Stomach (tissue), 9 donors: ENCODE results near the gene AKNA. TPM values are rescaled to one million over a fixed set of nuclear protein-coding genes. Genes with fewer than 3 reads are reported as not detected.

ENCODE experiments used
- DNase-seq, 2 donors: peaks; one replicate each; pipeline versions ENCODE4 v3.0.0 to v3.0.0-alpha.2; 2013 to 2019
- H3K27ac ChIP-seq, 5 donors: fragments of 200-600 bp in 4 of 5; sonication (generic) in 4 of 5; one replicate each; pipeline ENCODE4 v1.5.1; 2013 to 2019; ENCODE audit warnings: mild to moderate bottlenecking in 1 of 5, moderate library complexity in 1 of 5
- H3K27me3 ChIP-seq, 3 donors: fragments of 200-600 bp; sonication (generic); one replicate each; pipeline ENCODE4 v1.5.1; 2017 to 2019; ENCODE audit warnings: mixed run types in 1 of 3
- H3K36me3 ChIP-seq, 4 donors: fragments of 200-600 bp; sonication (generic); 1 replicate in 3 of 4; 2 replicates in 1 of 4; pipeline ENCODE4 v1.5.1; 2016 to 2019
- H3K4me1 ChIP-seq, 4 donors: fragments of 200-600 bp; sonication (generic); one replicate each; pipeline ENCODE4 v1.5.1; 2016 to 2019
- H3K4me3 ChIP-seq, 4 donors: fragments of 200-600 bp; sonication (generic) in 3 of 4; one replicate each; pipeline ENCODE4 v1.5.1; 2016 to 2019; ENCODE audit warnings: mild to moderate bottlenecking in 1 of 4
- H3K9me3 ChIP-seq, 4 donors: fragments of 200-600 bp; sonication (generic); one replicate each; pipeline ENCODE4 v1.5.1; 2016 to 2019
- EP300 ChIP-seq: sonication (generic); formaldehyde crosslinking; IDR thresholded peaks from one replicate; pipeline ENCODE4 v1.6.1; 2017; ENCODE audit warnings: antibody characterized with exemption
- POLR2A ChIP-seq, 4 donors: fragments of 450-650 bp; IDR thresholded peaks; one replicate each; pipeline ENCODE4 v1.6.1; 2016; ENCODE audit warnings: antibody characterized with exemption in 4 of 4, control low read depth in 2 of 4, mild to moderate bottlenecking in 1 of 4, moderate library complexity in 1 of 4
- POLR2AphosphoS5 ChIP-seq, 3 donors: sonication (generic); formaldehyde crosslinking; IDR thresholded peaks; one replicate each; pipeline ENCODE4 v1.6.1; 2016; ENCODE audit warnings: antibody characterized with exemption in 3 of 3
- WGBS, 5 donors: extraction: QIAGEN DNeasy Blood & Tissue Kit in 3 of 5; methylation state at CpG; one replicate each; pipeline versions ENCODE4 v1.1.5 to v1.1.7; 2013 to 2018; 5-methylcytosine and 5-hydroxymethylcytosine counted together
- intact Hi-C: fragments of 100-400 bp; cut with DNase I; formaldehyde crosslinking; loops from one replicate; pipeline ENCODE4 v1.15.1; 2023; ENCODE audit warnings: low total_unique reads
- polyA plus RNA-seq, 3 donors: library from polyadenylated mRNA; stranded (reverse); fragments of 200-250 nt; gene quantifications; one replicate each; pipeline ENCODE4 v1.2.3, GENCODE V29; 2013
- total RNA-seq, 5 donors: library from RNA; depleted of rRNA; stranded (reverse); fragments of >200 nt; gene quantifications; one replicate each; pipeline versions ENCODE4 v1.1.0 to v1.2.3, GENCODE V29; 2014 to 2016
- TF ChIP-seq, protein P1 (sequence below), 7 experiments: fragments of 450-650 bp in 4 of 7; fragments of 200-600 bp in 3 of 7; sonication (generic) in 3 of 7; IDR thresholded peaks; one replicate each; pipeline ENCODE4 v1.5.1; 2016 to 2019; ENCODE audit warnings: antibody characterized with exemption in 7 of 7, control low read depth in 2 of 7, mild to moderate bottlenecking in 1 of 7
- donor health status: healthy with polysubstance abuse.
- donor health status: Bipolar disorder and iron deficiency.
- donor health status: healthy.

AKNA gene
- total and polyA plus RNA-seq, 8 donors = 12.2 to 85.8 (median 16.6) TPM

- peak; percentile 3 to 22 for DNase-seq
These were observed 79.3 kb downstream of the AKNA start for GRCh38 chr9:114308361-114308950.

DNA sequence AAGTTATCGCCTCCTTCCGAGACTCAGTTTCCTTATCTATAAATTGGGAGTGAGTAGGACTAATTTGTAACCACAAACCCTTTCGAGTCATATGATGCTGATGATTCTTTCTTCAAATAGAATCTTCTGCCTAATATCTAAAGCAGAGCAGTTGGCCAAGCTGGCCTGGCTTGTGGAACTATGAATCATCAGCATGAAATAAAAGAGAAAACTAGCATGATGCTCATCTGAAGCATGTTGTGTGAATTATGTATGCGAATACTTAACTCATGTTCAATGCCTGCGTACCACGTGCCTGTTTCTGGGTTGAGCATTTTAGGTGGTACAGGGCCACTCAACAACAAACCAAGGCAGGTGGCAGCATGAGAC is 79.9 kb downstream of the AKNA start:
- H3K27ac ChIP-seq = no peak overlapping the region

More at GRCh38 chr9:114308361-114308950, 79.3 kb downstream of the AKNA start:
- 87 to 95% (median 95%) methylated on average over 10 to 13 of the region's 13 CpGs for WGBS, 5 donors
- Histone ChIP-seq H3K9me3 (no peaks in the 10 kb centered on the region), H3K27ac (no peak overlapping the region), H3K4me3 (no peak overlapping the region), H3K4me1 (peaks cover 0 to 8% (median 6%) of the 10 kb centered on the region in 4 donors), H3K36me3 (peaks cover 0 to 20% (median 15%) of the 10 kb centered on the region in 4 donors), H3K27me3 (no peaks in the 10 kb centered on the region)
- intact Hi-C loops = no loop called here
- TF ChIP-seq POLR2AphosphoS5 (IDR thresholded peaks at IDR 0.05) = no peak
- TF ChIP-seq POLR2A (IDR thresholded peaks at IDR 0.05) = no peak
- TF ChIP-seq EP300 = no peak
- TF ChIP-seq, protein P1, sequence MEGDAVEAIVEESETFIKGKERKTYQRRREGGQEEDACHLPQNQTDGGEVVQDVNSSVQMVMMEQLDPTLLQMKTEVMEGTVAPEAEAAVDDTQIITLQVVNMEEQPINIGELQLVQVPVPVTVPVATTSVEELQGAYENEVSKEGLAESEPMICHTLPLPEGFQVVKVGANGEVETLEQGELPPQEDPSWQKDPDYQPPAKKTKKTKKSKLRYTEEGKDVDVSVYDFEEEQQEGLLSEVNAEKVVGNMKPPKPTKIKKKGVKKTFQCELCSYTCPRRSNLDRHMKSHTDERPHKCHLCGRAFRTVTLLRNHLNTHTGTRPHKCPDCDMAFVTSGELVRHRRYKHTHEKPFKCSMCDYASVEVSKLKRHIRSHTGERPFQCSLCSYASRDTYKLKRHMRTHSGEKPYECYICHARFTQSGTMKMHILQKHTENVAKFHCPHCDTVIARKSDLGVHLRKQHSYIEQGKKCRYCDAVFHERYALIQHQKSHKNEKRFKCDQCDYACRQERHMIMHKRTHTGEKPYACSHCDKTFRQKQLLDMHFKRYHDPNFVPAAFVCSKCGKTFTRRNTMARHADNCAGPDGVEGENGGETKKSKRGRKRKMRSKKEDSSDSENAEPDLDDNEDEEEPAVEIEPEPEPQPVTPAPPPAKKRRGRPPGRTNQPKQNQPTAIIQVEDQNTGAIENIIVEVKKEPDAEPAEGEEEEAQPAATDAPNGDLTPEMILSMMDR (IDR thresholded peaks at IDR 0.05) = no peak

DNA sequence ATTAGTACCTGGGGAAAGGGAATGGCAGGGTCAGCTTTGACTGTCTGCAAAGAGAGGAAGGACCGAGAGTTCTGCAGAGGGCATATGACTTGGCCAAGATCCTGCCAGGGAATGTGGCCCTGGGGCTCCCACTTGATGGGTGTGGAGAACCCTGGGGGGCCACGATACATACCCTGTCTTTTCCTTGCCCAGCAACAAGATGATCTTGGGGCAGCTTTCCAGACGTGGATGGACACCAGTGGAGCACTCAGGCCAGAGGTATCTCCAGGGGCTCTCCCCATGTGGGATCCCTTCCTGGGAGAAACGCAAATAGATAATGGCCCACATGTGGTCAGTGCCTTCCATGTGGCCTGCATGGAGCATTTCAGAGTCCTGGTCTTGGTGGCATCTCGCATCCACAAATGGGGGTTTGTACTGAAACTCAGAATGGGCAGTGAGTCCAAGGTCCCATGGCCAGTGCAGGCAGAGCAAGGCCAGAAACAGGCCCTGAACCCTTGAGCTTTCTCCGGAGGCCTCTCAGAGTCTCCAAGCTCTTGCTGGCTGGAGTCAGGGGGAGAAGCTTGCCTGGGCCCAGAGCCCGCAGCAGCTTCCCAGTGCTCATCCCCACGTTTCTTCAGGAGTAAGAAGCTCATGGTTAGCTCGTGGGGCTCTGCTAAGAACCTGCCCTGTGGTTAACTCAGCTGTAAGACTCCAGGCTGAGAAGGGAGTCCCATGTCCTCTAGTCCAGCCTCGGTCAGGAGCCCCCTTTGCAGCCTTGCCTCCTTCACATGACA is 83.2 kb downstream of the AKNA start:
- Histone ChIP-seq H3K4me3 (no peak overlapping the region), H3K9me3 (no peaks in the 10 kb centered on the region), H3K36me3 (peaks cover 0 to 31% (median 23%) of the 10 kb centered on the region in 4 donors), H3K27me3 (no peaks in the 10 kb centered on the region), H3K4me1 (peaks cover 0 to 8% (median 6%) of the 10 kb centered on the region in 4 donors), H3K27ac (no peak overlapping the region)
- 79 to 90% (median 86%) methylated on average over 10 of the region's 10 CpGs for WGBS, 5 donors
- DNase-seq = peak; percentile 3 to 15
- TF ChIP-seq POLR2A (IDR thresholded peaks at IDR 0.05) = no peak
- TF ChIP-seq POLR2AphosphoS5 (IDR thresholded peaks at IDR 0.05) = no peak
- no peak for TF ChIP-seq EP300
- TF ChIP-seq, protein P1 (IDR thresholded peaks at IDR 0.05) = no peak
- intact Hi-C loops = no loop called here

More for the DNA sequence above, 79.9 kb downstream of the AKNA start:
- Histone ChIP-seq H3K9me3 (no peaks in the 10 kb centered on the region), H3K36me3 (peaks cover 0 to 20% (median 15%) of the 10 kb centered on the region in 4 donors), H3K27me3 (no peaks in the 10 kb centered on the region), H3K4me3 (no peak overlapping the region), H3K4me1 (peaks cover 0 to 8% (median 6%) of the 10 kb centered on the region in 4 donors)
- whole genome bisulfite sequencing, 5 donors = 83 to 95% (median 91%) methylated on average over 6 of the region's 6 CpGs
- intact Hi-C loops = no loop called here
- no peak for TF ChIP-seq POLR2AphosphoS5 (IDR thresholded peaks at IDR 0.05)
- no peak for TF ChIP-seq POLR2A (IDR thresholded peaks at IDR 0.05)
- TF ChIP-seq EP300 = no peak
- TF ChIP-seq, protein P1 (IDR thresholded peaks at IDR 0.05) = no peak
- DNase-seq = peak in 1 of 2 donors; percentile 16

GRCh38 chr9:114303977-114304376 is 83.8 kb downstream of the AKNA start:
- WGBS, 5 donors = 84 to 97% (median 95%) methylated on average over 4 of the region's 4 CpGs
- H3K4me1 ChIP-seq = peaks cover 0 to 8% (median 6%) of the 10 kb centered on the region in 4 donors
- peaks cover 0 to 33% (median 23%) of the 10 kb centered on the region in 4 donors for H3K36me3 ChIP-seq
- no peaks in the 10 kb centered on the region for H3K9me3 ChIP-seq
- intact Hi-C loops = no loop called here
- no peaks in the 10 kb centered on the region for H3K27me3 ChIP-seq
- TF ChIP-seq POLR2AphosphoS5 (IDR thresholded peaks at IDR 0.05) = no peak
- TF ChIP-seq EP300 = no peak
- TF ChIP-seq, protein P1 (IDR thresholded peaks at IDR 0.05) = no peak
- no peak for TF ChIP-seq POLR2A (IDR thresholded peaks at IDR 0.05)
- DNase-seq = peak in 1 of 2 donors; percentile 18
- H3K27ac ChIP-seq = no peak overlapping the region
- no peak overlapping the region for H3K4me3 ChIP-seq
